Esophagus squamous epithelium (tissue), 4 donors: ENCODE data around the gene FOXJ3.

Experiments
- POLR2A ChIP-seq, 4 donors: fragments of 450-650 bp; IDR thresholded peaks; one replicate each; pipeline ENCODE4 v1.6.1; 2017; ENCODE audit warnings: antibody characterized with exemption in 4 of 4, mild to moderate bottlenecking in 4 of 4, moderate library complexity in 3 of 4
- TF ChIP-seq, protein P1 (sequence below), 6 experiments: fragments of 450-650 bp in 4 of 6; fragments of 200-600 bp in 2 of 6; sonication (generic) in 2 of 6; IDR thresholded peaks; one replicate each; pipeline ENCODE4 v1.5.1; 2016 to 2019; ENCODE audit warnings: antibody characterized with exemption in 6 of 6, mild to moderate bottlenecking in 4 of 6, moderate library complexity in 4 of 6

DNA sequence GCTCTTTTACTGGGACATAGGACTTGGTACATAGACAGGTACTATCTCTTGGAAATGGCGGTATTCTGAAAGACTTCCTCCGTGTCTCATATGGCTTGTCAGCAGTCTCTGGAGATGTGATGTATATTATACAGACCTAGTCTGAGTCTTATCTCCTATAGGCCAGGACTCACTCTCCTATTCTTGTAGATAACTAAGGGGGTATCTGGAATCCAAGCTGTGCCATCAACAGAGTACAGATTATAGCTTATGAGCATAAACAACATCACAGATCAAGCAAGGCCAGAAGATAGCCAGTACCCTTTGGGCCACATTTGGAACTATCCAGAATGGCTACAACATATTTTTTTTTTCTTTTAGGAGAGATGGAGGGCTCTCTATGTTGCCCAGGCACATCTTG, 29.5 kb upstream of the FOXJ3 start:
- TF ChIP-seq, protein P1, sequence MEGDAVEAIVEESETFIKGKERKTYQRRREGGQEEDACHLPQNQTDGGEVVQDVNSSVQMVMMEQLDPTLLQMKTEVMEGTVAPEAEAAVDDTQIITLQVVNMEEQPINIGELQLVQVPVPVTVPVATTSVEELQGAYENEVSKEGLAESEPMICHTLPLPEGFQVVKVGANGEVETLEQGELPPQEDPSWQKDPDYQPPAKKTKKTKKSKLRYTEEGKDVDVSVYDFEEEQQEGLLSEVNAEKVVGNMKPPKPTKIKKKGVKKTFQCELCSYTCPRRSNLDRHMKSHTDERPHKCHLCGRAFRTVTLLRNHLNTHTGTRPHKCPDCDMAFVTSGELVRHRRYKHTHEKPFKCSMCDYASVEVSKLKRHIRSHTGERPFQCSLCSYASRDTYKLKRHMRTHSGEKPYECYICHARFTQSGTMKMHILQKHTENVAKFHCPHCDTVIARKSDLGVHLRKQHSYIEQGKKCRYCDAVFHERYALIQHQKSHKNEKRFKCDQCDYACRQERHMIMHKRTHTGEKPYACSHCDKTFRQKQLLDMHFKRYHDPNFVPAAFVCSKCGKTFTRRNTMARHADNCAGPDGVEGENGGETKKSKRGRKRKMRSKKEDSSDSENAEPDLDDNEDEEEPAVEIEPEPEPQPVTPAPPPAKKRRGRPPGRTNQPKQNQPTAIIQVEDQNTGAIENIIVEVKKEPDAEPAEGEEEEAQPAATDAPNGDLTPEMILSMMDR (IDR thresholded peaks at IDR 0.05), result no peak
- no peak for TF ChIP-seq POLR2A (IDR thresholded peaks at IDR 0.05)
